ENCODE data around the gene XYLT1.

XYLT1 gene

DNA sequence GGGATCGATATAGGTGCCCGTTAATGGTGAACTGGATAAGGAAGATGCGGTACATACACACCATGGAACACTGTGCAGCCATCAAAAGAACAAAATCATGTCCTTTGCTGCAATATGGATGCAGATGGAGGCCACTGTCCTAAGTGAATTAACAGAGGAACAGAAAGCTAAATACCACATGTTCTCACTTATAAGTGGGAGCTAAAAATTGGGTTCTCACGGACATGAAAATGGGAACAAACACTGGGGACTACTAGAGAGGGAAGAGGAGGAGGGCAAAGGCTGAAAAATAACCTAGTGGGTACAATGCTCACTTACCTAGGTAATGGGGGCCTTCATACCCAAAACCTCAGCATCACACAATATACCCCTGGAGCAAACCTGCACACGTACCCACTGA, 302.6 kb downstream of the XYLT1 start:
- no peak for DNase-seq

DNA sequence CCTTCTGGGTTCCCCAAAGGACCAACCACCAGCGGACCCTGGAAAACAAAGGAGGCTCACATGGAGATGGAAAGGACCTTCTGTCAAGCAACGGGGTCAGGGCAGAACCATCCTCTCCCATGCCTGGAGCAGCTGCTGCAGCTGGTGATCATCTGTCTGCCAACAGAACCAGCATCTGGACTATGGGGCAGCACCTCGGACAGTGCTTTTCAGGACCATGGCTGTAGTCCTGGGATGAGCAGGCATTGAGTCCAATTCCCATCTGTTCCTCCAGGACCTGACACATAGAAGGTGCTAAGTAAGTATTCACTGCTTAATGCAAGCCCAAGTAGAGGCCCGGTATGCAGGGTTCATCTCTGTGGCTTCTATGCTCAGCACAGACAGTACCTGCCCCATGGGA, 304.7 kb downstream of the XYLT1 start:
- no peak for DNase-seq

DNA sequence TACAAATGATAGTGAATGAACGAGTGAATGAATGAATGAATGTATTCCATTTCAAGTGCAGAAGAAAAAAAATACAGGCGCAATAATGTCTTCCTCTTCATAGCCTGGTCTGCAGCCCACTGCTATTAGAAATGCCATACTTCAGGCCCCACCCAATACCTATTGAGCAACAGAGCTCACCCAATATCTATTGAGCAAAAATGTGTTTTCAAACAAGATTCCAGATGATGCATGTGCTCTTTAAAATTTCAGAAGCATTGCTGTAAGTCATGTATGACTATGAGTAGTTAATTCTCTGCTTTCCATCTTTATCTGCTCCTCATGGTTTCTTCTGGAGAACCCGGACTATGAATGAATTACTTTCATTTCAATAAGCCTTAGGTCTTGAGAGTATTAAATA, 308.2 kb downstream of the XYLT1 start:
- no peak for DNase-seq

DNA sequence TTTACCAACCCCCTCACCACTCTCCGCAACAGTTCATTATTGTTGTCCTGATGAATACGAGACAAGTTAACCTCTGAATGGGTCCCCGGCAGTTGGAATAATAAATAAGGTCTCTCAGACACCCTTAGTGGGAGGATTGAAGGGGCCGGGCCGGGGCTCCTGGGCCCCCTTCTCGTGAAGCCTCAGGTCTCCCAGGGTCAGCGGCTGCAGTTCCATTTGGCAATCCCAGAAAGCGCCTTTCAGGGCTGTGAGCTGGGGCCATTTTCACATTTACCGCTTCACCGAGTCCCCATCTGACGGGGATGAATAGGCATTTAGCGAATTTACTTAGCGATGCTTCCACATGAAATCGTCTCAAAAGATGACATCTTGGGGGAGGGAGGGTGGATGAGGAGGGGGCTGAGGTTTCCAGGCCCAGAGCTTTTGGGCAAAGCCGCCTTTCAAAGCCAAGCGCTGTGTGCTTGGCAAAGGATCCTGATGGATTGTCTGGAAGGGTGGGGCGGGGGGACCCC, 309.8 kb downstream of the XYLT1 start:
- no peak for DNase-seq

DNA sequence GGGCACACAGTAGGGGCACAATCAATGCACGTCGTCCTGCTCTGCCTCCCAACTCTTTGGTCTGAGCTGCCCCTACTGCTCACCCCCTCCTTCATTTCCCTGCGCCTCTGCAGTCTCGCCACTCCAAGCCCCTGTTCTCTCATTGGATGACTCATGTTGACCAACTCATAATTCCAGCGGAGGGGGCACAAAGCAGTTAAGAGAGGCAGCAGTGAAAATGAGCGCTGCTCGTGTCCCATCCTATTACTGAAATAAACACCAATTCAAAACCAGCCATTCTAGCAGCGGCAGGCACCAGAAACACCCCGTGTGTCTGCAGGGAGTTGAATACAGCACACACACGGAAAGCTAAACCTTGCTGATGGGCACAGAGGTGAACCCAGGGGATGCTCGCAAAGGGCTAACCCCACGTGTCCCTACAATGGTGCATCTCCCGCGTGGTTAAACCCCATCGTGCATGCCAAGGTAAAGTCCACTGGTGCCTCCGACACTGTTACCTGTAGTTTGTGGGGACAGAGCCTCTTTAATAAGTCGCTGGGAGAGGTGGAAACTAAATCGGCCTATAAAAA, 310.4 kb downstream of the XYLT1 start:
- no peak for DNase-seq

DNA sequence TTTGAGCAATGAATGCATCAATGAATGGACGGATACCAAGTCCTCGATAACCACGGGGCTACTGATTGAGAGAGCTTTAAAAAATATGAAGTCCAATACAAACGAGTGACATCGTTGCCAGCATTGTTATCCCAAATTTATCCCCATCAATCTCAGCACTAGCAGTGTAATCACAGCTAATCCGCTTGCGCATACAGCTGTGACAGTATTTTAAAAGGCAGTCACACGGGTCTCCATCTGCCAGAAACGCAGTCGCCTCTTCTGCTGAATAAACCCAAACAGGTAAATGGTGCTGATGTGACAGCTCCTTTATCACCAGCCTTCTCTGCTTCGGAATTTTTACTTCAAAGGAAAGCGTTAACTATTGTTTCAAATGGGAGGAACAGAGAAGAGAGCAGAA, 311.1 kb downstream of the XYLT1 start:
- DNase-seq: no peak

DNA sequence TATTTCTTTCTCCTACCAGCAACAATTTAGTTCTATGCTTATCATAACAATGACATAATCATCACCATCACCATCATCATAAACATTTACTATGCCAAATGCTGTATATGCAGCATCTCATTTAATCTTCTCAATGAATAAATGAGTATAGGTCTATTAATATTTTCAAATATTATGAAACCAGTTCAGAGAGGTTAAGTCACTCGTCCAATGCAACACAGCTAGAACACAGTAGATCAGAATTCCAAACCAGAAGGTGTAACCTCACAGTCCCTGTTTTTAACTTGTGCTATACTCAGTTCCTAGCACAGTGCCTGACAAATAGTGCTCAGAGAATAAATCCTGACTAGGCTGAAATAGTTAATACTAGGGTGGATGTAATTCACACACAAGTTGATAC, 314.8 kb downstream of the XYLT1 start:
- DNase-seq: no peak

DNA sequence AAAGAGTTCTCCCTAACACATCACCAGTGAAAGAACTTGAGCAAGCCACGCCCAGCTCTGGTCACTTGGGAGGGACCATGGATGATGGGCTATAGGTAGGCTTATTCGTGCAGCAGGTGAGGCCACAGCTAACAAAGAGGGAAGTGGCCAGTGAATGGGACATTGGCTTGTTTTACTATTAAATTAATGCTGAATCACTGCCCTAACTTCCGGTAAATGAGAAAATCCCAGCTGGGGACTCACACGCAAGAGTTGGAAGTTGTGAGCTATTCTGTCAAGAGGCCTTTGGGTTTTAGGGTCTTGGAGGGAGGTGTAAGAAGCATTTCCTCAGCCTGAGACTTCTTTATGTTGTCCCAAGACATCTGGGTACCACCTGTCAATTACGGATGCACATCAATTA, 315.3 kb downstream of the XYLT1 start:
- no peak for DNase-seq

DNA sequence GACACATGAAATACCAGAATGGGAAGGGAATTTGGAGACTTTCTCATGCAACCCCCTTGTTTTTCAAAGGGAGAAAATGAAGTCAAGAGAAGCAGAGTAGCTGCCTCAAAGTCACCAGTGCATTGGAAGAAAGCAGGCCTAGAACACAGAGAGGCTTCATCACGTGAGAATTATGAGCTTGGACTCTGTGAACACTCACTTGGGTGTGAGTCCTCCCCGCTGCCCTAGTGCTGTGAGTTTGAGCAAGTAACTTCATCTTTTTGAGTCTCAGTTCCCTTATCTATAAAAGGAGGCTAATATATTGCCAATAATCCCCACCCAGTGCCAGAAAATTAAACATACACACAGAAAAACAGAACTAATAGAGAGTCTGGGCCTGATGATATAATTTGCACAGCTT, 315.8 kb downstream of the XYLT1 start:
- DNase-seq: no peak

DNA sequence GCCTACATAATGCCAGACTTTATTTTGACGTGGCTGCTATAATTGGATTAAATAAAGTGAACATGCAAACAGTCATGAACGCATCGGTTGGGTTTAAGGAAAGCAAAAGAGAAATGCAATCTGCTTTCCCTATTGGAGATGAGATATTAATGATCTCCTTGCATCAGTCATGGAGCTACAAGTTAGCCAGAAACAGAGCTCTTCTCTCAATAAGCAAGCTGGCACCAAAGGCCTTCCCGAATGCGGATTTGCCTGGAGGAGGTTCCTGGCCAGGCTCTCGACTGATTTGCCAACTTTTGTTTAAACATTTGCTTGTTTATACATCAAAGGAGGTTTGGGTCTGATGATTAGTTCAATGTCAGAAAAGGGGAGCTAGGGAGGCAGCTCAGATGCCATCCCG, 318.4 kb downstream of the XYLT1 start:
- no peak for DNase-seq

DNA sequence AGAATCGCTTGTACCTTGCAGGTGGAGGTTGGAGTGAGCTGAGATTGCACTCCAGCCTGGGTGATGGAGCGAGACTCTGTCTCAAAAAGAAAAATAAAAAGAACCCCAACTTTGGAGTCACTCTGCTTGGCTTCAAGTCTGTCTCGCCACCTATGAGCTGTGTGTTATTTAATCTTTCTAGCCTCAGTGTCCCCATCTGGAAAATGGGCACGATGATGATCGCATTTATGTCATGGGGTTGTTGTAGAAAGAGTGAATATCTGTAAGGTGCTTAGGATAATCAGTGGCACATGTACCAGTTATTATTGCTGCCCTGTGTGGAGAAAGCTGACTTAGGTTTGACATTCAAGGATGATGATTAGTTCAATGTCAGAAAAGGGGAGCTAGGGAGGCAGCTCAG, 319.4 kb downstream of the XYLT1 start:
- no peak for DNase-seq

DNA sequence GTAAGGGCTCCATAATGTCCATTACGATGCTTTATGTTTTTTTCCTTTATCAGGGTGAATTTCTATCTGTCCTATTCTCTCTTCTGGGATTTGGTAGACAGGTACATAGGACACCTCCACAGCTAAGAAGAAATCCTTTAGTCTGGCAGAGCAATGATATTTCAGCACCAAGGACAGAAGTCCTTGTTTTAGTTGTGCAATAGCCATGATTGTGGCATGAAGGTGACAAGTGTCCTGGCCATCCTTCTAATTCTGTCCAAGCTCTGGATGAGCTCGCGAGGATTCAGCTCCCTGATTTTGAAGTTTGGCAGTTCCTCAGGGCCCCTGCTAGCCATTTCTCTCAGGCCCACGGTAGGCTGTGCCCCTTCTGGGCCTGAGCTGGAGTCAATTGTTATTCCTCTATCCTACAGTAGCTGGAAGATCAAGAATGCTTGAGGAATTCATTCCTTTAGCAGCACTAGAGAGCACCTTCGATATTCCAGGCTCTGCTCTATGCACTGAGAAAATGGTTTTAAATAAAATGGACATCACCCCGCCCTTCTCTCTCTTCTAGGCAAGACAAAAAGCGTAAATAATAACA, 320.8 kb downstream of the XYLT1 start:
- DNase-seq: no peak

DNA sequence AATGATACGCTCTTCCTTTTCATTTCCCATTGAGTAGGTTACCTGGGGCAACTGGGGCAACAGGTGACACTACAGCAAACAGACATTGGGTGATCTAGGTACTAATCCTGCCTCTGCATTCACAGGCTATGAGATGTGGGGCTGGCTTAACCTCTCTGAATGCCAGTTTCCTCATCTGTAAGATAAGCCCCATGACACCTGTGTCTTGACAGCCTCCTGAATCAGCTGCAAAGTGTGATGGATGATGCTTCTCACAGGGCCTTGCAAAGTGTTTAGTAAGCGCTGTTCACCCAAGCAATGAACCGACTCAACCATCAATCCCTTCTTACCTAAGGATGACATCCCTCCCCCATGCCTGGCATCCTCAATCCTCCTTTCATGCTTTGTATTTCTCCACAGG, 322.8 kb downstream of the XYLT1 start:
- no peak for DNase-seq

DNA sequence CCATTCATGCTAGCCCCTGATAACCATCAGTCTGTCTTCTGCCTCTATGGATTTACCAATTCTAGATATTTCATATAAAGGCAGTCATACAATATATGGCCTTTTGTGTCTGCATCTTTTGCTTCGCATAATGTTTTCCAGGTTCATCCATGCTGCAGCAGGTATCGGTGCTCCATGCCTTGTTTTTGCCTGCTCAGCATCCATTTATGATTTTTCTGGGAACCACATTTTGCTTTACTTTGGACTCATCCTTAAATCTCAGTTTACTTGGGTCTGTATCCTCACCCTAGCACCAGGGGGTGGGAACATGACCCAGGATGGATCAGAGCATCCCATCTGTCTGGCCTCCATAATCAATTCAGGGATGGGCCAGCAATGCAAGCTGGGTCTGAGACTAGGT, 325.7 kb downstream of the XYLT1 start:
- DNase-seq: no peak

DNA sequence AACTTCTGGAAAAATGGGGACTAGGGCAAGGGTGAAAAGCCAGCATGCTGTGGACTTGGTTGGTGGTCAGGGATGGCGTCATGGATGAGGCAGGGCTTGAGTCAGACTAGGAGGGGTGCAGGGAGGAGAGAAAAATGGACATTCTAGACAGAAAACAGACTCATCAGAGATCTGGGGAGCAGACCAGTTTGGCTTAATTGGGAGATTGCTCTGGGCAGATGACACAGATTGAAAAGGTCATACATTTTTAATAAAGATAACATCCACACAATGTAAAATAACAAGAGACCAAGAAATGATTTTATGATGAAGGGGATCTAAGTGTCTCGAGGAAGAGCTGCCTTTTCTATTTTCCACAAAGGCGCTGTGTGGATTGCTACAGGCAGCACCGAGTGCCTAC, 326.3 kb downstream of the XYLT1 start:
- DNase-seq: no peak

DNA sequence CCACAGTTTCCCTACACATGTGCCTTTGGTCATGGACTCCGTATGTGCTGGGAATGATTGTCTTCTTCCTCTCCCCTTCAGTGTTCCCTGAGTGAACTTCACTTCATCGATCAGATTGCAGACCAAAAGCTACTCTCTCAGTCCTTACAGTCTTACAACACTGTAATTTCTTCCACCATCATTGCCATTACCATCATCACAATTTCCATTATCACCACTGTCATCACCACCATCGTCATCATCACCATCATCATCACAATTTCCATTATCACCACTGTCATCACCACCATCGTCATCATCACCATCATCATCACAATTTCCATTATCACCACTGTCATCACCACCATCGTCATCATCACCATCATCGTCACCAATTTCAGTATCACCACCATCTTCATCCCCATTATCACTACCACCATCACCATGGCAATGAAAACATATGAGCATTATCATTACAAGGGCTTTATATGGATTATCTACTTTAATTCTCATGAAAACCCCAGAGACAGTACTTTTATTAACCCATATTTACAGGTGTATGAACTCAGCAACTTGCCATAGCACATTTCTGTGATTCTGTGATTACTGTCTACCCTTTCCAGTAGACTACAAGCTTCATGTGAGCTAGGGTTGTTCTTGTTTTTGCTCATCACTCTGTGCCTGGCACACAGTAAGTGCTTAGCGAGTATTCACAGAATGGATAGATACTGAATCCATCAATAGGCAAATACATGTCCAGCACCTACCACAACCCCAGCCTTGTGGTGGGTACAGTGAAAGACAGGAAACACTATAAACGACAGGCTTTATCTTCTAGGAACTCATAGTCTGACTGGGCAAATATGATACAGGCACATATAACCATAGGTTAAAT, 327.0 kb downstream of the XYLT1 start:
- DNase-seq: no peak

DNA sequence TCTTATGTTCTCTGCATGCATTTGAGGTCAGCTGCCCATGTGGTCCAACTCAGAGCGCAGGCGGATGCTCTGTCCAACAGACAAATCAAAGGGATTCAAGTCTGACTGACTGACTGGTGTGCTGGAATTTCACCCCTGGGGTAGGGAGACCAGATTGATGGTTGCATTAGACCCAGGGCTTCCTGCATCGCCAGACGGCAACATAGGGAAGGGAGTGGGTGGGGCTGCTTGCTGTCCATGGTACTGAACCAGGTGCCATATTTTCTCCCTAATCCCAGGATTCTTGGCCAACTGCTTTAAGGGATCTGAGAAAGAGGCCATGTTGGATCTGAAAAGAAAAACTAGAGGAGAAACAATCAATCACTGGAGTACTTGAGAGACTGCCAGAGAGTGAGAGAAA, 332.0 kb downstream of the XYLT1 start:
- no peak for DNase-seq

DNA sequence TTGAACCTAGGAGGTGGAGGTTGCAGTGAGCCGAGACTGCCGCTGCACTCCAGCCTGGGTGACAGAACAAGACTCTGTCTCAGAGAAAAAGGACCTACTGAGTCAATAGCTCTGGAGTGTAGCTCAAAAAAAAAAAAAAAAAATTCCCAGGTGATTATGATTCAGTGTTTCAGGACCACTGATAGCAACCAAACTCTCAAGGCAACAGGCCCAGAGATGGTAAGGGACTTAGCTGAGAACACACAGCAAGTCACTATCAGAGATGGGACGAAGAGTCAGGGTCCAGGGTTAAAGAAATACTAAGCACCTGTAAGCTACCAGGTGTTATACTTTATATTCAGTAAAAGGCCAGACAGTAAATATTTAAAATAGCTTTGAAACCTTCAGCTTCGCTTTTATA, 335.3 kb downstream of the XYLT1 start:
- no peak for DNase-seq

DNA sequence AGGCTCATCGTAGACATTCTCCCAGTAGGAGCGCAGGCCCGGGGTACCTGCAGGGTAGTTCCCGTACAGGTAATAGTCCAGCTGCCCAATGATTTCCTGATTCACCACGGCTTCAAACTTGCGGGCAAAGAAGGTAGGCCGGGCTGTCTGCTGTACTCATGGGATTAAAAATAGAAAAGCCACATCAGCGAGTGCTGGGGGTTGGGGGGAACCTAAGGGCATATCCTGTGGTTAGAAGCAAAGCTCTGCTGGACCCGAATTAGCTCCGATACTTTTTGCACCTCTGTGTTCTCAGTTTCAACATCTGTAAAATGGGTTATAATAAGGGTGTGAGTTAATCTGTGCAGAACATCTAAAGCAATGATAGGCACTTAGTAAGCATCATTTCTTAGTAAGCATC, 336.2 kb downstream of the XYLT1 start:
- DNase-seq: no peak

DNA sequence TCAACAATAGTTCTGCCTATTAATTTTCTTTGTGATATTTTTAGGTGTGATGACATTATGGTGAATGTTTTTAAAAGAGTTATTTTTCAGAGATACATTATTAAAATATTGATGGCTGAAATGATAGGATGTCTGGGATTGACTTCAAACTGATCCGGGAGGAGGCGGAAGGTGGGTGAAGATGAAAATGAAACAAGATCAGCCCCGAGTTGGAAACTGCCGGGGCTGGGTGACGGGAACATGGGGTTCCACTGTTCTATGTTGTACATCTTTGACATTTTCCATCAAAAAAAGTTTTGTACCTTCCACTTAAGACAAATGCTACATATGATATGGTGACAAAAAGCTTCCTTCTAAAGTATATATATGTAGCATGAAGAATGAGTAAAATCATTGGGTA, 336.9 kb downstream of the XYLT1 start:
- no peak for DNase-seq

DNA sequence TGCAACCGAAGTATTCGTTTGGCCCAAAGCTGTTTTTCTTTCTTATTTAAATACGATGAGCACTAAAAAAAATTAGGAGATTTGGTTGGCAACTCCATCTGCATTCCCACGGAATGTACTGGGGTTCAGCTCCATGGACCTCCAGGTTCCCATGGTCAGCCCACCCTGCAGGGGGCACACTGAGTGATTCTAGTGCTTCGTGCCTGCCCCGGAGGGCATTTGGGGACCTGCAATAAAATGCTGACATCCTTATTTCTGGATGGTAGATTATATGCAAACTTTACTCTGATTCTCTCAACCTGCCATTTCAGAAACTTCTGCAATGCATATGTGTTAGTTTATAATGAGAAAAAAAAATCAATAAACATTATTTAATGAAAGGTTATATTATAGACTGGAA, 339.4 kb downstream of the XYLT1 start:
- DNase-seq: no peak

DNA sequence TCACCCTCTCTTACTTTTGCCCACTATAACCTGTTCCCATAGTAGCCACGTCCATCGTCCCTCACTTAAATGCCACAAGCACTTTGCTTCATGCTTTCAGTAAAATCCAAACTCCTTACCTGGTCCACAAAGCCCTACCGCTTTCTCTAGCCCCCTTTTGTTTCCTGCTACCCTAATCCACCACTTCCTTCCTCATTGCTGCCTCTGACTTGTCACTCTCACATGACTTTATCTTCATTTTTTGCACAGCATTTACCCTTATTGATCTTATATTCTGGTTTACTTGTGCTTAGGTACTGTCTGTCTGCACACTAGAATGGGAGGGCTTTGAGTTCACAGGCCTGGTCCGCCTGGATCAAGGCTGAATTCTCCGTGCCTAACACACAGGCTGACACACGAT, 340.0 kb downstream of the XYLT1 start:
- DNase-seq: no peak

DNA sequence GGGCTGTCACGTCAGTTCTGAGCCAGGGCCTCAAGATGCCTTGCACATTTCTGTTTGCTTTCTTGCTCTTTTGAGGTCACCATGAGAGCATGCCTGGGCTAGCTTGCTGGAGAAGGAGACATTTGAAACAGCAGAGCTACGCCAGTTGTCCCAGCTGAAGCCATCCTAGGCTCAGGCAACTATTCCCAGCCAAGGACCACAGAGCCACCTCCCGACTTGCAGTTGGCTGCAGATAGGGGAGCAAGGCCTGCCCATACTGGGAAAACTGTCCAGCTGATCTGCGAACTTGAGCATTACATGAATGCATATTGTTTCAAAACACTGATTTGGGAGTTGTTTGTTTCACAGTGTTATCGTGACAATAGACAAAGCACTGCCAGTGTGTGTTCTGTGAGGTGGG, 340.8 kb downstream of the XYLT1 start:
- no peak for DNase-seq

DNA sequence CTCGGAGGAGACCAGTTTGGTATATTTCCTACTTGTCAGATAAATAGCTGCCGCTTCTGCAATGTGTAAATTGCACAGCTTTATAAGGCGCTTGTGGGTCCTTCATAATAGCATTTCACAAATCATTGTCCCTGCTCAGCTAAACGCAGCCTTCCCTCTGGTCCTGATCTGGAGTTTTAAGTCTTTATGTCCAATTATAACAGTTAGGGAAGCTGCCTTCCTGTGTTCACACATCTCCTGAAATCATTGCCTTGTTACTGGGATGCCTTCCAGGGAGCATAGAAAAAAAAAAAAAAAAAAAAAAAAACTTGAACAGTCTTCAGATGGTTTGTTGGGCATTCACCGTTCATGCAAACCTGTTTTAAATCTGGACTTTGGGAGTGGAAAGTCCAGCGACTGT, 342.0 kb downstream of the XYLT1 start:
- DNase-seq: no peak

Measured in activated CD8-positive, alpha-beta memory T cell treated with anti-CD3 and anti-CD28 coated beads for 24 hours (primary cell).